ENCODE data around the gene BIRC3.
A peak's percentile ranks its signal among the peaks of the same experiment; 100 is the strongest.
"Not testable (repeated sequence)": the region's sequence is repeated elsewhere in the genome, so short reads cannot be mapped to it uniquely, and the experiment has no call there.

The BIRC3 gene

GRCh38 chr11:102286292-102286691 is 31.0 kb upstream of the BIRC3 start:
- H3K4me1 Mint-ChIP-seq (ENCODE audit: low read depth): peaks cover 25% of the 10 kb centered on the region
- no peak overlapping the region for H3K27ac Mint-ChIP-seq
- H3K9me3 Mint-ChIP-seq: no peaks in the 10 kb centered on the region
- H3K27me3 Mint-ChIP-seq (ENCODE audit: low read depth): no peaks in the 10 kb centered on the region
- no peak for DNase-seq (ENCODE audit: low spot score)
- no peak overlapping the region for H3K4me3 Mint-ChIP-seq
- no peaks in the 10 kb centered on the region for H3K36me3 Mint-ChIP-seq (ENCODE audit: low read depth)

GRCh38 chr11:102287964-102288724 is 29.1 kb upstream of the BIRC3 start:
- H3K36me3 Mint-ChIP-seq (ENCODE audit: low read depth): no peaks in the 10 kb centered on the region
- H3K9me3 Mint-ChIP-seq: no peaks in the 10 kb centered on the region
- peak overlapping the region; percentile 47 for H3K4me3 Mint-ChIP-seq
- peak; percentile 40 for DNase-seq (ENCODE audit: low spot score)
- peaks cover 29% of the 10 kb centered on the region for H3K4me1 Mint-ChIP-seq (ENCODE audit: low read depth)
- no peaks in the 10 kb centered on the region for H3K27me3 Mint-ChIP-seq (ENCODE audit: low read depth)
- H3K27ac Mint-ChIP-seq: peak overlapping the region; percentile 22

DNA sequence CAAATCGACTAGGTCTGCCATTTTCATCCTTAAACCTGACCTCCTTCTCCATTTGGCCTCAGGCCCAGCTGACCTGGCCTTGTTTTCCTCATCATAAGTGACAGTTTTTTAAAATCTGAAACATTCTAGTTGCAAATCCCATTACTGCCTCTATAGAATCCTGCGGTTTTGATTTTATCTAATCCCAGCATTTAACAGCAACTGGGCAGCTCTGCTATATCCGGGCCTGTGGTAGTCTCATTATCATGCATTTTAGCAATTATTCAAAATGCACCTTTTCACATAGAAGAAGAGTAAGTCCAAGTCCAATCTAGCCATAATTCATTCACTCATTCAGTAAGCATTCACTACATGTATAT is 28.6 kb upstream of the BIRC3 start:
- H3K36me3 Mint-ChIP-seq (ENCODE audit: low read depth): no peaks in the 10 kb centered on the region
- H3K27ac Mint-ChIP-seq: no peak overlapping the region
- DNase-seq (ENCODE audit: low spot score): no peak
- no peaks in the 10 kb centered on the region for H3K27me3 Mint-ChIP-seq (ENCODE audit: low read depth)
- peaks cover 29% of the 10 kb centered on the region for H3K4me1 Mint-ChIP-seq (ENCODE audit: low read depth)
- peak overlapping the region; percentile 47 for H3K4me3 Mint-ChIP-seq
- H3K9me3 Mint-ChIP-seq: no peaks in the 10 kb centered on the region

DNA sequence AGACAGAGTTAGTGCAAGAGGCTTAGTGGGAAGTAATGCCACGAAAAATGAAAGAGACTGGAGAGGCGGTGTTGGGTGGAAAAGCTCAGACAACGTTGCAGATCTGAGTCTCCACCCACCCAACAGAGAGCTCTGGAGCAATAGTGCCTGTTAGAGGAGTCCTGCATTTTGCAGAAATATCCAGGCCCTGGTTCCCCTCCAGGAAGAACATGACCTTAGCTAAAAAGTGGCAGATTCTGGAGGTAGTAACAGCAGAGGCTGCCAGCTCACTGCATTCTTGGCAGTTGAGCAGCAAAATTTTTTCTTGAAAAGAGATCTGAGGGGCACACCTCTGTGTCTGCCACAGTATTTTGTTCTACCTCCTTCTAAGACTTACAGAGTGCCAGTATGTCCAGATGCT is 27.7 kb upstream of the BIRC3 start:
- no peak for DNase-seq (ENCODE audit: low spot score)
- Mint-ChIP-seq H3K27me3 (ENCODE audit: low read depth) (no peaks in the 10 kb centered on the region), H3K9me3 (no peaks in the 10 kb centered on the region), H3K27ac (no peak overlapping the region), H3K4me3 (no peak overlapping the region), H3K36me3 (ENCODE audit: low read depth) (no peaks in the 10 kb centered on the region), H3K4me1 (ENCODE audit: low read depth) (peaks cover 32% of the 10 kb centered on the region)

DNA sequence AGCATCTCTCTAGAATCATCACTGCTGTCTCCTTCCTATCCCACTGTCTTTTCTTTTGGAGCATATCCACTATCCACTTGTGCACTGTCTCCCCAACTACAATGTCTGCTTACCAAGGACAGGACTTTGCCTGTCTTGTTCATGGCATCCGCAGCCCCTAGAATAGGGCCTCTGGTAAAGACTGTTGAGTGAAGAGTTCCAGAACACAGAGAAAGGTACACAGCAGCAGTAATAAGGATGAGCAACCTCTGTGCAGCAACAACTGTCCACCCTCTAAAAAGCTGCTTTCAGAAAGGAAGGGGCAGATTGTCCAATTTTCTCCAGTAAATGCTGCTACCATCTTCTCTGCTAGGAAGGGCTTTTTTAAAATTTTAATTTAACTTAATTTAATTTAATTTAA is 25.5 kb upstream of the BIRC3 start:
- Mint-ChIP-seq H3K4me3 (no peak overlapping the region), H3K9me3 (no peaks in the 10 kb centered on the region), H3K4me1 (ENCODE audit: low read depth) (peaks cover 38% of the 10 kb centered on the region), H3K27me3 (ENCODE audit: low read depth) (no peaks in the 10 kb centered on the region), H3K27ac (no peak overlapping the region), H3K36me3 (ENCODE audit: low read depth) (no peaks in the 10 kb centered on the region)
- DNase-seq (ENCODE audit: low spot score): no peak

DNA sequence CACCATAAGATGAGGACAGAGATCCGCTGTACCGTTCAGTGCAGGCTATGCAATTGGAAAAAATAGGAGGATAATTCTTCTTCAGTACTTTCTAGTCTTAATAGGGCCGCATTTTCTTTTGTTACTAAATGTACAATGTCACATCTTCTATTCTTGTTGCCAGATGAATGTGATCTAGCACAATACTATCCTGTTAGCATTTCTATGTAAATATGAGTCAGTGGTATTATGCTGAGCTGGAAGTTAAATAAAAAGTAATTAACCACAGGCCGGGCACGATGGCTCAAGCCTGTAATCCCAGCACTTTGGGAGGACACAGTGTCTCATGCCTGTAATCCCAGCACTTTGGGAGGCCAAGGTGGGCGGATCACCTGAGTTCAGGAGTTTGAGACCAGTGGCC is 24.4 kb upstream of the BIRC3 start:
- peaks cover 1% of the 10 kb centered on the region for H3K36me3 Mint-ChIP-seq (ENCODE audit: low read depth)
- no peak overlapping the region for H3K4me3 Mint-ChIP-seq
- H3K9me3 Mint-ChIP-seq: no peaks in the 10 kb centered on the region
- no peak for DNase-seq (ENCODE audit: low spot score)
- H3K27me3 Mint-ChIP-seq (ENCODE audit: low read depth): no peaks in the 10 kb centered on the region
- peaks cover 35% of the 10 kb centered on the region for H3K4me1 Mint-ChIP-seq (ENCODE audit: low read depth)
- no peak overlapping the region for H3K27ac Mint-ChIP-seq

DNA sequence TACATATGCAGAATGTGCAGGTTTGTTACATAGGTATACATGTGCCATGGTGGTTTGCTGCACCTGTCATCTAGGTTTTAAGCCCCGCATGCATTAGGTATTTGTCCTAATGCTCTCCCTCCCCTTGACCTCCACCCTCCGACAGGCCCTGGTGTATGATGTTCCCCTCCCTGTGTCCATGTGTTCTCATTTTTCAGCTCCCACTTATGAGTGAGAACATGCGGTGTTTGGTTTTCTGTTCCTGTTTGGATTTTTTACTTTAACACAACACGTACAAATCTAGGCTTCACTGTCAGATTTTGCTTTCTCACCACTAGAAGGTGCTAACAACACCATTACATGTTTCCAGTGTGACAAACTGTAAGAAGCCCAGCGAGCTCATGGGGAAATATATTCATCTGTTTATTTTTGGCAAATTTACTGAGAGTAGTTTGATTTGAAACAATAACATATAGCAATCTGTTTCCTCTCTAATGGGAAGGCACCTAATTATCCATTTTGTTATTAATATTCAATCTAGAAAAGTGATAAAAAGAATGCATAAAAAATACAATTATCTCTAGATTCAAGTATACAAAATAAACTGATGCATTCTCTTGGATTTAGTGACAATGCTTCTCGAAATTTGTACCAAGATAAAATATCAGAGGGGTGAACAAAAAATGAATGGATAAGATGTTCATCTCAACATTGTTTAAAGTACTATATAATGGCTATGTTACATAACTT is 23.2 kb upstream of the BIRC3 start:
- H3K4me1 Mint-ChIP-seq (ENCODE audit: low read depth): peaks cover 26% of the 10 kb centered on the region
- H3K27ac Mint-ChIP-seq: peak overlapping the region; percentile 77

DNA sequence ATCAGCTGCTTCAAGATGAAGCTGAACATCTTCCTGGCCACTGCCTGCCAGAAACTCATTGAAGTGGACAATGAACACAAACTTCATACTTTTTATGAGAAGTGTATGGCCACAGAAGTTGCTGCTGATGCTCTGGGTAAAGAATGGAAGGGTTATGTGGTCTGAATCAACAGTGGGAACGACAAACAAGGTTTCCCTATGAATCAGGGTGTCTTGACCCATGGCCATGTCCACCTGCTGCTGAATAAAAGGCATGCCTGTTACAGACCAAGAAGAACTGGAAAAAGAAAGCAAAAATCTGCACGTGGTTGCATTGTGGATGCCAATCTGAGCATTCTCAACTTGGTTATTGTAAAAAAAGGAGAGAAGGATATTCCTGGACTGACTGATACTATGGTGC is 22.2 kb upstream of the BIRC3 start:
- no peaks in the 10 kb centered on the region for H3K9me3 Mint-ChIP-seq
- no peak overlapping the region for H3K27ac Mint-ChIP-seq
- DNase-seq (ENCODE audit: low spot score): no peak
- H3K36me3 Mint-ChIP-seq (ENCODE audit: low read depth): peaks cover 7% of the 10 kb centered on the region
- no peaks in the 10 kb centered on the region for H3K27me3 Mint-ChIP-seq (ENCODE audit: low read depth)
- H3K4me1 Mint-ChIP-seq (ENCODE audit: low read depth): peaks cover 27% of the 10 kb centered on the region
- no peak overlapping the region for H3K4me3 Mint-ChIP-seq

More for the DNA sequence above, 23.2 kb upstream of the BIRC3 start:
- Mint-ChIP-seq H3K9me3 (no peaks in the 10 kb centered on the region), H3K36me3 (ENCODE audit: low read depth) (peaks cover 3% of the 10 kb centered on the region), H3K27me3 (ENCODE audit: low read depth) (no peaks in the 10 kb centered on the region), H3K4me3 (peak overlapping the region; percentile 78)
- no peak for DNase-seq (ENCODE audit: low spot score)

GRCh38 chr11:102296757-102297156 is 20.5 kb upstream of the BIRC3 start:
- H3K27ac Mint-ChIP-seq; H3K27me3 Mint-ChIP-seq (ENCODE audit: low read depth); H3K9me3 Mint-ChIP-seq; DNase-seq (ENCODE audit: low spot score); H3K4me3 Mint-ChIP-seq: not testable (repeated sequence)
- Mint-ChIP-seq H3K4me1 (ENCODE audit: low read depth) (peaks cover 36% of the 10 kb centered on the region), H3K36me3 (ENCODE audit: low read depth) (peaks cover 15% of the 10 kb centered on the region)

GRCh38 chr11:102300837-102301236 is 16.4 kb upstream of the BIRC3 start:
- not testable (repeated sequence) for H3K27ac Mint-ChIP-seq; H3K27me3 Mint-ChIP-seq (ENCODE audit: low read depth); H3K4me3 Mint-ChIP-seq; DNase-seq (ENCODE audit: low spot score)
- H3K36me3 Mint-ChIP-seq (ENCODE audit: low read depth): peaks cover 29% of the 10 kb centered on the region
- peaks cover 53% of the 10 kb centered on the region for H3K4me1 Mint-ChIP-seq (ENCODE audit: low read depth)
- H3K9me3 Mint-ChIP-seq: peaks cover 22% of the 10 kb centered on the region

DNA sequence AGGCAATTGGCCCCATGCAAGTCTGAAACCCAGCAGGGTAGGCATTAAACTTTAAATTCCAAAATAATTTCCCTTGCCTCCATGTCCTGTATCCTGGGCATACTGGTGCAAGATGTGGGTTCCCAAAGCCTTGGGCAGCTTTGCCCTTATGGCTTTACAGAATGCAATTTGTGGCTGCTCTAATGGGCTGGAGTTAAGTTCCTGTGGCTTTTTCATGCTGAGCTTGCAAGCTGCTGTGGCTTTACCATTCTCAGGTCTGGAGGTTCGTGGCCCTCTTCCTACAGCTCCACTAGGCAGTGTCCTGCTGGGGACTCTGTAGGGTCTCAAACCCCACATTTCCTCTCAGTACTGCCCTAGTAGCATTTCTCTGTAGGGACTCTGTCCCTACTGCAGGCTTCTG is 15.0 kb upstream of the BIRC3 start:
- no peaks in the 10 kb centered on the region for H3K27me3 Mint-ChIP-seq (ENCODE audit: low read depth)
- H3K4me3 Mint-ChIP-seq: no peak overlapping the region
- H3K9me3 Mint-ChIP-seq: peaks cover 22% of the 10 kb centered on the region
- no peak overlapping the region for H3K27ac Mint-ChIP-seq
- H3K36me3 Mint-ChIP-seq (ENCODE audit: low read depth): peaks cover 27% of the 10 kb centered on the region
- H3K4me1 Mint-ChIP-seq (ENCODE audit: low read depth): peaks cover 64% of the 10 kb centered on the region
- DNase-seq (ENCODE audit: low spot score): no peak

DNA sequence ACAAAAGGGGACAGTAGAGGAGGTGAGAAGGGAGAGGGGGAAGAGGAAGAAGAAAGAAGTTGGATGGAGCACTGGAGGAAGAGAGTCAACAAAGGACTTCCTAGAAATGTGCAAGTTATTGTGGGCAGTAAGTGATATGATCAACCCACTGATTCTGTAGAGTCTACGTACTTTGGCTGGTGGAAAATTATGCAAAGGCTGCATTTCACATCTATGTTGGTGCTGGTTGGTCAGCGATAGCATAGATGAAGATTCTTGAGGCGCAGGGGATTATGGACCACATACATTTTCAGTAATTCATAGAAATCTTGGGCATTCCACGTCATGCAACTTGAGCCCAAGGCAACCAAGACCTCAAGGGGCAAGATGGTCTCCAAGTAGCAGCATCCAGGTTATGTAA is 12.6 kb upstream of the BIRC3 start:
- H3K27ac Mint-ChIP-seq: peak overlapping the region; percentile 69
- peaks cover 27% of the 10 kb centered on the region for H3K36me3 Mint-ChIP-seq (ENCODE audit: low read depth)
- H3K4me1 Mint-ChIP-seq (ENCODE audit: low read depth): peaks cover 70% of the 10 kb centered on the region
- no peak for DNase-seq (ENCODE audit: low spot score)
- H3K27me3 Mint-ChIP-seq (ENCODE audit: low read depth): no peaks in the 10 kb centered on the region
- H3K4me3 Mint-ChIP-seq: peak overlapping the region; percentile 69
- H3K9me3 Mint-ChIP-seq: peaks cover 26% of the 10 kb centered on the region

DNA sequence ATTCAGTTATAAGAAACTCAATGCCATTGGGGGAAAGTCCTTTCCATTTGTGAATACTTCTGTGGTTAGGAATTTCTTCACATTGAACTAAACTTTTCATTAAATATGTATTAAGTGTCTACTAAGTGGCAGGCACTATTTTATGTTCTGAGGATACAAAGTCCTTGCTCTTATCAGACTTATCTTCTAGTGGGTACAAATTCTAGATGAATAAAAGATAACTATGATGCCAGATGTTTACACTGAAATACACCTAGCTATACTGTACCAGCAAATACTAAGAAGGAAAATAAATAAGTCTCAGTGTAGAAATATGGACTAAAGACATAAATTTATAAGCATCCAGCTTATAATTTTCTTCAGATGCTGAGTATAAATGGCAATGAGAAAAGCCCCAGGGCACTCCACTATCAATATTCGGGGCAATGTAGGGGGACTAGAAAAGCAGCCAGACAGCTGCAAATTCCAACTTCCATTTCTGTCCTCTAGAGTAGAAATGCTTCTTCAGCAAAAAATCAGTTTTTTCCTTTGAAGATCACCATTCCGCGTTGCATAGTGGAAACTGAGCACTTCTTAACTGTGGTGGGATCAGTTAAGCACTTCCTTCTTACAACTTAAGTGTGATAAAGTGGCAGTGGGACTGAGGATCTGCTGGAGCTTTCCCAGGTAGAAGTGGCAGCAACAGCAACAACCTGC is 11.8 kb upstream of the BIRC3 start:
- Mint-ChIP-seq H3K4me3 (peak overlapping the region; percentile 69), H3K9me3 (peaks cover 29% of the 10 kb centered on the region), H3K27me3 (ENCODE audit: low read depth) (no peaks in the 10 kb centered on the region), H3K4me1 (ENCODE audit: low read depth) (peaks cover 63% of the 10 kb centered on the region), H3K36me3 (ENCODE audit: low read depth) (peaks cover 21% of the 10 kb centered on the region), H3K27ac (peak overlapping the region; percentile 51)
- DNase-seq (ENCODE audit: low spot score): no peak

- peaks cover 22% of the 10 kb centered on the region for H3K36me3 Mint-ChIP-seq (ENCODE audit: low read depth)
- peak overlapping the region; percentile 69 for H3K4me3 Mint-ChIP-seq
- DNase-seq (ENCODE audit: low spot score): no peak
- no peaks in the 10 kb centered on the region for H3K27me3 Mint-ChIP-seq (ENCODE audit: low read depth)
- H3K27ac Mint-ChIP-seq: peak overlapping the region; percentile 51
- peaks cover 29% of the 10 kb centered on the region for H3K9me3 Mint-ChIP-seq
- peaks cover 59% of the 10 kb centered on the region for H3K4me1 Mint-ChIP-seq (ENCODE audit: low read depth)
Measured at GRCh38 chr11:102306048-102306597, 11.2 kb upstream of the BIRC3 start.
